Stimulated activated CD8-positive, alpha-beta memory T cell treated with anti-CD3 and anti-CD28 coated beads, Interleukin-7, amount 100 ng/mL, for 48 hours (primary cell): ENCODE measurements around the gene PTPRCAP.
"Not testable (repeated sequence)": the region's sequence is repeated elsewhere in the genome, so short reads cannot be mapped to it uniquely, and the experiment has no call there.

Experiments
- DNase-seq, 2 donors: peaks; one replicate each; pipeline ENCODE4 v3.0.0-alpha.2; 2020; ENCODE audit warnings: low read depth in 1 of 2; ENCODE audit errors: extremely low read depth in 1 of 2

Gene PTPRCAP

GRCh38 chr11:67428052-67429001 lies 9.2 kb downstream of the PTPRCAP start, which contains the start of gene RPS6KB2:
TSS of gene RPS6KB2 (plus strand) at chr11:67428494. CDS start at chr11:67428546, 52 bp downstream.
- DNase-seq = peak; percentile 97

- not testable (repeated sequence) for DNase-seq
Observed at GRCh38 chr11:67427364-67427859, 10.1 kb downstream of the PTPRCAP start.

GRCh38 chr11:67423891-67424613 lies 13.4 kb downstream of the PTPRCAP start:
- no peak for DNase-seq

- no peak for DNase-seq
Observed at GRCh38 chr11:67423466-67423865, 14.0 kb downstream of the PTPRCAP start.

GRCh38 chr11:67422891-67423290 lies 14.6 kb downstream of the PTPRCAP start:
- DNase-seq = no peak

GRCh38 chr11:67421430-67422031 lies 16.0 kb downstream of the PTPRCAP start:
- no peak for DNase-seq

GRCh38 chr11:67420646-67421429 lies 16.6 kb downstream of the PTPRCAP start:
- peak; percentile 95 to 98 for DNase-seq

- no peak for DNase-seq
Observed at GRCh38 chr11:67420147-67420645, 17.3 kb downstream of the PTPRCAP start.

GRCh38 chr11:67419325-67420049 lies 18.0 kb downstream of the PTPRCAP start:
- DNase-seq = no peak

GRCh38 chr11:67418476-67419281 lies 18.8 kb downstream of the PTPRCAP start:
- no peak for DNase-seq

- no peak for DNase-seq
Observed at GRCh38 chr11:67417425-67417824, 20.1 kb downstream of the PTPRCAP start.

GRCh38 chr11:67416416-67417335 lies 20.8 kb downstream of the PTPRCAP start:
- DNase-seq = no peak

GRCh38 chr11:67415501-67416304 lies 21.8 kb downstream of the PTPRCAP start, which contains the start of gene CARNS1:
TSS of gene CARNS1 (plus strand) at chr11:67415678. CDS start at chr11:67416200, 522 bp downstream.
- DNase-seq = no peak

GRCh38 chr11:67413266-67413849 lies 24.1 kb downstream of the PTPRCAP start:
- DNase-seq = no peak

- no peak for DNase-seq
Observed at GRCh38 chr11:67412495-67413179, 24.8 kb downstream of the PTPRCAP start.

GRCh38 chr11:67411785-67412152 lies 25.7 kb downstream of the PTPRCAP start:
- no peak for DNase-seq
